Endothelial cell of umbilical vein (primary cell): Measurements from ENCODE around the gene CACNA2D2. TPM values are rescaled to one million over a fixed set of nuclear protein-coding genes. Genes with fewer than 3 reads are reported as not detected.

Source experiments
- BruUV-seq: library from RNA; stranded (reverse); fragments of 400-500 nt; replicated peaks from 2 replicates; lab custom pipeline; 2021; lab: Mats Ljungman, UMichigan
- CTCF ChIA-PET: fragments of 300-600, 350-600 bp; sonication (Branson Sonifier 250); formaldehyde crosslinking; loops from one replicate; lab custom pipeline; 2021; ENCODE audit warnings: antibody characterized with exemption, inconsistent platforms; lab: Charles Lee
- POLR2A ChIA-PET: fragments of 300-600, 350-600 bp; sonication (Branson Sonifier 250); formaldehyde crosslinking; loops from one replicate; lab custom pipeline; 2021; ENCODE audit warnings: antibody characterized with exemption, inconsistent platforms; lab: Charles Lee
- DNase-seq: peaks from one replicate; pipeline ENCODE4 v3.0.0-alpha.2; 2011; ENCODE audit warnings: low read depth, low spot score
- FAIRE-seq: peaks from 2 replicates; lab custom pipeline; 2011; peaks lifted over from hg19 to GRCh38; lab: Jason Lieb, UNC
- H2AFZ ChIP-seq: 2 replicates; pipeline ENCODE4 v1.6.0; 2012; ENCODE audit warnings: low read depth, low read length, control low read depth, inconsistent platforms
- H3K27ac ChIP-seq: 2 replicates; pipeline ENCODE4 v1.5.1; 2011; ENCODE audit warnings: low read depth, mild to moderate bottlenecking, control low read depth, low read length, moderate library complexity; ENCODE audit not compliant: insufficient read depth
- H3K27me3 ChIP-seq, 2 experiments: 2 replicates each; pipeline versions ENCODE4 v1.6.0 to v1.6.1; 2011; ENCODE audit warnings: low read length in 2 of 2, mixed read lengths in 1 of 2; ENCODE audit not compliant: control insufficient read depth in 2 of 2, insufficient read depth in 2 of 2
- H3K36me3 ChIP-seq, 2 experiments: 2 replicates in 1 of 2; 3 replicates in 1 of 2; pipeline ENCODE4 v1.5.1; 2011; ENCODE audit warnings: low read length in 2 of 2, mild to moderate bottlenecking in 1 of 2, moderate library complexity in 1 of 2; ENCODE audit not compliant: control insufficient read depth in 2 of 2, insufficient read depth in 2 of 2; ENCODE audit errors: extremely low read depth in 1 of 2
- H3K4me1 ChIP-seq: 3 replicates; pipeline ENCODE4 v1.5.1; 2011; ENCODE audit warnings: mild to moderate bottlenecking, low read length; ENCODE audit not compliant: control insufficient read depth, insufficient read depth; ENCODE audit errors: extremely low read depth
- H3K4me2 ChIP-seq: 2 replicates; pipeline ENCODE4 v1.6.1; 2011; ENCODE audit warnings: low read length, control low read depth, mixed read lengths; ENCODE audit not compliant: insufficient read depth
- H3K4me3 ChIP-seq, 3 experiments: fragments of 200-600 bp in 1 of 3; sonication (generic), shearing (Covaris generic) in 1 of 3; replicated peaks in 1 of 3; 2 replicates each; pipeline ENCODE4 v1.5.1; 2011 to 2016; ENCODE audit warnings: control low read depth in 3 of 3, low read length in 3 of 3, mild to moderate bottlenecking in 2 of 3, inconsistent platforms in 1 of 3, low read depth in 1 of 3, moderate library complexity in 1 of 3; ENCODE audit not compliant: insufficient read depth in 1 of 3
- H3K79me2 ChIP-seq: 2 replicates; pipeline ENCODE4 v1.6.0; 2012; ENCODE audit warnings: low read length, inconsistent platforms; ENCODE audit not compliant: control insufficient read depth, insufficient read depth
- H3K9ac ChIP-seq: replicated peaks from 2 replicates; pipeline ENCODE3; 2011; ENCODE audit warnings: low read length, control low read depth; ENCODE audit not compliant: insufficient read depth; ENCODE audit errors: extremely low read depth
- H3K9me1 ChIP-seq: replicated peaks from 3 replicates; pipeline ENCODE4 v1.6.0; 2011; ENCODE audit warnings: mild to moderate bottlenecking, low read length; ENCODE audit not compliant: control insufficient read depth, insufficient read depth; ENCODE audit errors: extremely low read depth
- H3K9me3 ChIP-seq: replicated peaks from 2 replicates; pipeline ENCODE4 v1.5.1; 2012; ENCODE audit warnings: low read length, inconsistent platforms; ENCODE audit not compliant: control insufficient read depth, insufficient read depth
- H4K20me1 ChIP-seq: replicated peaks from 2 replicates; pipeline ENCODE3; 2011; ENCODE audit warnings: mild to moderate bottlenecking, low read length; ENCODE audit not compliant: control insufficient read depth, insufficient read depth; ENCODE audit errors: extremely low read depth
- CTCF ChIP-seq, 2 donors: IDR thresholded peaks; 1 replicate in 1 of 2; 2 replicates in 1 of 2; pipeline ENCODE4 v1.5.1; 2011; ENCODE audit warnings: low read length in 2 of 2, mild to moderate bottlenecking in 2 of 2, moderate library complexity in 2 of 2, control low read depth in 1 of 2, inconsistent platforms in 1 of 2, low read depth in 1 of 2; ENCODE audit not compliant: insufficient read depth in 1 of 2; ENCODE audit errors: extremely low read depth in 1 of 2
- EZH2 ChIP-seq: IDR thresholded peaks from 2 replicates; pipeline ENCODE4 v1.6.1; 2012; ENCODE audit warnings: borderline replicate concordance, low read depth, mild to moderate bottlenecking, moderate library complexity, low read length, inconsistent platforms; ENCODE audit not compliant: severe bottlenecking
- FOS ChIP-seq: IDR thresholded peaks from 2 replicates; pipeline ENCODE4 v1.6.1; 2011; ENCODE audit warnings: mild to moderate bottlenecking, low read length, moderate library complexity, borderline replicate concordance; ENCODE audit not compliant: insufficient read depth
- GATA2 ChIP-seq: IDR thresholded peaks from 2 replicates; pipeline ENCODE4 v1.7.0; 2011; ENCODE audit warnings: low read depth, mild to moderate bottlenecking, moderate library complexity, mixed read lengths, low read length; ENCODE audit not compliant: insufficient read length, insufficient read depth
- JUN ChIP-seq: IDR thresholded peaks from 2 replicates; pipeline ENCODE4 v1.6.1; 2011; ENCODE audit warnings: borderline replicate concordance, low read depth; ENCODE audit not compliant: insufficient read length, insufficient read depth
- MYC ChIP-seq: IDR thresholded peaks from one replicate; pipeline ENCODE4 v1.6.1; 2011; ENCODE audit warnings: mild to moderate bottlenecking, low read depth, low read length
- POLR2A ChIP-seq: IDR thresholded peaks from 2 replicates; pipeline ENCODE4 v1.6.1; 2012; ENCODE audit warnings: low read depth, mild to moderate bottlenecking, control low read depth, low read length
- POLR2AphosphoS5 ChIP-seq: IDR thresholded peaks from 2 replicates; pipeline ENCODE4 v1.6.1; 2012; ENCODE audit warnings: low read depth, mild to moderate bottlenecking, control low read depth, low read length, moderate library complexity; ENCODE audit not compliant: insufficient read depth
- dilution Hi-C: fragments of 300-500 bp; cut with MboI; formaldehyde crosslinking; loops from one replicate; pipeline ENCODE4 v1.15.0; 2019; ENCODE audit warnings: low sequenced_read_pairs; ENCODE audit not compliant: extremely low pct_ligation_motif_present
- intact Hi-C: fragments of 100-400 bp; cut with micrococcal nuclease; formaldehyde crosslinking; loops from one replicate; pipeline ENCODE4 v1.10.0; 2022
- polyA plus RNA-seq, 4 experiments: library from polyadenylated mRNA; depleted of rRNA in 3 of 4; stranded (reverse) in 3 of 4; unstranded in 1 of 4; fragments of >200 nt; gene quantifications; 2 replicates each; pipeline versions ENCODE4 v1.2.1 to v1.2.3, GENCODE V29; 2011 to 2012; ENCODE audit warnings: missing spikeins in 1 of 4
- total RNA-seq: library from RNA; stranded (reverse); gene quantifications from 2 replicates; pipeline ENCODE4 v1.2.3, GENCODE V29; 2021
- TF ChIP-seq, protein P1 (sequence below): IDR thresholded peaks from 2 replicates; pipeline ENCODE4 v1.6.1; 2011; ENCODE audit not compliant: insufficient read depth, insufficient read length

Gene CACNA2D2
- total and polyA plus RNA-seq, 2 donors (not counting 3 experiments of a cell fraction or from before 2014, with no cell fraction given) = 0.15 TPM; not detected in 1

GRCh38 chr3:50422153-50422552 lies 81.3 kb downstream of the CACNA2D2 start:
- H3K4me1 ChIP-seq = no peaks in the 10 kb centered on the region
- no TSS peak for BruUV-seq
- FAIRE-seq (no peak), DNase-seq (no peak)
- H3K79me2 ChIP-seq = no peaks in the 10 kb centered on the region
- POLR2A ChIA-PET = no interaction called here
- no peak overlapping the region for H3K9ac ChIP-seq
- no peak overlapping the region for H3K4me3 ChIP-seq
- no peaks in the 10 kb centered on the region for H3K36me3 ChIP-seq
- no peaks in the 10 kb centered on the region for H3K27me3 ChIP-seq
- no peak overlapping the region for H3K4me2 ChIP-seq
- no peaks in the 10 kb centered on the region for H3K9me1 ChIP-seq
- H4K20me1 ChIP-seq = no peaks in the 10 kb centered on the region
- intact Hi-C loops = no loop called here
- H2AFZ ChIP-seq = no peak overlapping the region
- no peaks in the 10 kb centered on the region for H3K9me3 ChIP-seq
- H3K27ac ChIP-seq = no peak overlapping the region
- dilution Hi-C loops = no loop called here
- TF ChIP-seq CTCF (IDR thresholded peaks at IDR 0.05; ENCODE audit: extremely low read depth in 1 of 2, insufficient read depth in 1 of 2, low read depth in 1 of 2, low read length in 2 of 2) (no peak), MYC (no peak), JUN (no peak), GATA2 (no peak), FOS (no peak), POLR2A (no peak), EZH2 (no peak), POLR2AphosphoS5 (no peak)
- TF ChIP-seq, protein P1, sequence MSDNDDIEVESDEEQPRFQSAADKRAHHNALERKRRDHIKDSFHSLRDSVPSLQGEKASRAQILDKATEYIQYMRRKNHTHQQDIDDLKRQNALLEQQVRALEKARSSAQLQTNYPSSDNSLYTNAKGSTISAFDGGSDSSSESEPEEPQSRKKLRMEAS = no peak
- CTCF ChIA-PET = interaction anchor here (1.1 to 1.5 kb wide), 2 partner anchors 10 to 120 kb away, joined by 4 read pairs; no protein-coding TSS in a partner anchor
